Activated CD4-positive, alpha-beta T cell treated with anti-CD3 and anti-CD28 coated beads, Interleukin-2, amount 50 U/mL, for 1 hour (primary cell): ENCODE results near the gene CLCNKA.

Source experiments
- DNase-seq: peaks from one replicate; pipeline ENCODE4 v3.0.0-alpha.2; 2020

CLCNKA gene

GRCh38 chr1:16082283-16083038, 60.6 kb downstream of the CLCNKA start:
- peak; percentile 63 for DNase-seq

GRCh38 chr1:16083486-16083885, 61.6 kb downstream of the CLCNKA start:
- DNase-seq = no peak
